ENCODE data around the gene KRTAP10-3. TPM values are rescaled to one million over a fixed set of nuclear protein-coding genes. Genes with fewer than 3 reads are reported as not detected.

Gene KRTAP10-3
- total and polyA plus RNA-seq, 2 of the 13 experiments (the other 11 are each of a cell fraction or from before 2014, with no cell fraction given), result not detected

GRCh38 chr21:44568261-44568660 is 9.7 kb upstream of the KRTAP10-3 start:
- Histone ChIP-seq H3K4me2 (ENCODE audit: low read depth, low read length) (no peak overlapping the region), H3K4me3 (replicated peaks in 1 of 3; ENCODE audit: insufficient read depth in 1 of 3, low read depth in 2 of 3, low read length in 3 of 3) (no peak overlapping the region), H3K79me2 (ENCODE audit: insufficient read depth, low read length) (no peaks in the 10 kb centered on the region), H3K9ac (ENCODE audit: insufficient read depth, low read depth, low read length) (no peak overlapping the region), H3K27me3 (ENCODE audit: control insufficient read depth in 1 of 2, insufficient read depth in 2 of 2, low read length in 2 of 2) (no peaks in the 10 kb centered on the region; a peak in 1 of 5 replicates), H4K20me1 (ENCODE audit: insufficient read depth, low read length) (no peaks in the 10 kb centered on the region), H2AFZ (ENCODE audit: low read length) (no peak overlapping the region), H3K4me1 (ENCODE audit: insufficient read depth, low read length) (peaks cover 10% of the 10 kb centered on the region), H3K9me3 (ENCODE audit: low read length) (peaks cover 9% of the 10 kb centered on the region), H3K36me3 (replicated peaks in 1 of 2; ENCODE audit: control insufficient read depth in 1 of 2, insufficient read depth in 2 of 2, low read length in 2 of 2) (no peaks in the 10 kb centered on the region), H3K27ac (ENCODE audit: extremely low read length, insufficient read depth, low read length) (no peak overlapping the region)
- ATAC-seq, result no peak; the same call in 1 of the 3 replicates
- intact Hi-C loops (cut with micrococcal nuclease; ENCODE audit: unreplicated experiment), result no loop called here
- in situ Hi-C loops (cut with HindIII; ENCODE audit: extremely low pct_ligation_motif_present, low pct_unique_long_range_greater_than_20kb), result no loop called here
- 48% methylated on average over 10 of the region's 12 CpGs for WGBS (ENCODE audit: low lambda C conversion rate)
- FAIRE-seq, result no peak
- no peak for TF ChIP-seq NR2F1 (CRISPR knock-in tag; IDR thresholded peaks at IDR 0.05)
- no peak for TF ChIP-seq ARNTL (CRISPR knock-in tag; IDR thresholded peaks at IDR 0.05)
- TF ChIP-seq ZNF496 (CRISPR knock-in tag; IDR thresholded peaks at IDR 0.05; ENCODE audit: insufficient replicate concordance), result no peak
- TF ChIP-seq RARA (CRISPR knock-in tag; IDR thresholded peaks at IDR 0.05), result no peak
- no peak for TF ChIP-seq GABPA (IDR thresholded peaks at IDR 0.05; ENCODE audit: low read depth, low read length)
- TF ChIP-seq GABPA (CRISPR knock-in tag; IDR thresholded peaks at IDR 0.05; ENCODE audit: low read depth), result no peak
- TF ChIP-seq EP300 (IDR thresholded peaks at IDR 0.05; ENCODE audit: low read depth in 2 of 2, low read length in 2 of 2), result no peak
- no peak for TF ChIP-seq EP300 (CRISPR knock-in tag; IDR thresholded peaks at IDR 0.05; ENCODE audit: borderline replicate concordance)
- no peak for TF ChIP-seq TP53 (CRISPR knock-in tag; conservative IDR thresholded peaks at IDR 0.05)
- no peak for TF ChIP-seq MED13 (CRISPR knock-in tag; IDR thresholded peaks at IDR 0.05)
- TF ChIP-seq ZNF180 (CRISPR knock-in tag; IDR thresholded peaks at IDR 0.05; ENCODE audit: borderline replicate concordance, low read depth), result no peak
- TF ChIP-seq ZBTB7A (CRISPR knock-in tag; IDR thresholded peaks at IDR 0.05), result no peak
- TF ChIP-seq, protein P1, sequence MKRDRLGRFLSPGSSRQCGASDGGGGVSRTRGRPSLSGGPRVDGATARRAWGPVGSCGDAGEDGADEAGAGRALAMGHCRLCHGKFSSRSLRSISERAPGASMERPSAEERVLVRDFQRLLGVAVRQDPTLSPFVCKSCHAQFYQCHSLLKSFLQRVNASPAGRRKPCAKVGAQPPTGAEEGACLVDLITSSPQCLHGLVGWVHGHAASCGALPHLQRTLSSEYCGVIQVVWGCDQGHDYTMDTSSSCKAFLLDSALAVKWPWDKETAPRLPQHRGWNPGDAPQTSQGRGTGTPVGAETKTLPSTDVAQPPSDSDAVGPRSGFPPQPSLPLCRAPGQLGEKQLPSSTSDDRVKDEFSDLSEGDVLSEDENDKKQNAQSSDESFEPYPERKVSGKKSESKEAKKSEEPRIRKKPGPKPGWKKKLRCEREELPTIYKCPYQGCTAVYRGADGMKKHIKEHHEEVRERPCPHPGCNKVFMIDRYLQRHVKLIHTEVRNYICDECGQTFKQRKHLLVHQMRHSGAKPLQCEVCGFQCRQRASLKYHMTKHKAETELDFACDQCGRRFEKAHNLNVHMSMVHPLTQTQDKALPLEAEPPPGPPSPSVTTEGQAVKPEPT (CRISPR knock-in tag; IDR thresholded peaks at IDR 0.05; ENCODE audit: low read depth), result no peak
- no peak for TF ChIP-seq SMARCC2 (IDR thresholded peaks at IDR 0.05)
- TF ChIP-seq FOXC1 (CRISPR knock-in tag; IDR thresholded peaks at IDR 0.05; ENCODE audit: borderline replicate concordance), result no peak
- TF ChIP-seq NR2C2 (CRISPR knock-in tag; IDR thresholded peaks at IDR 0.05; ENCODE audit: borderline replicate concordance), result no peak
- no peak for TF ChIP-seq HNRNPH1 (optimal IDR thresholded peaks at IDR 0.05; ENCODE audit: low read depth, low read length)
- TF ChIP-seq STAT5B (CRISPR knock-in tag; IDR thresholded peaks at IDR 0.05), result no peak
- TF ChIP-seq, protein P2, sequence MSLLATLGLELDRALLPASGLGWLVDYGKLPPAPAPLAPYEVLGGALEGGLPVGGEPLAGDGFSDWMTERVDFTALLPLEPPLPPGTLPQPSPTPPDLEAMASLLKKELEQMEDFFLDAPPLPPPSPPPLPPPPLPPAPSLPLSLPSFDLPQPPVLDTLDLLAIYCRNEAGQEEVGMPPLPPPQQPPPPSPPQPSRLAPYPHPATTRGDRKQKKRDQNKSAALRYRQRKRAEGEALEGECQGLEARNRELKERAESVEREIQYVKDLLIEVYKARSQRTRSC (CRISPR knock-in tag; IDR thresholded peaks at IDR 0.05; ENCODE audit: low read depth), result no peak
- DNase-seq (ENCODE audit: low spot score), result no peak
- ChIA-PET POLR2A (no interaction called here), CTCF (ENCODE audit: low intra/inter-chr PET ratio, low total read pairs) (no interaction called here)
- no TSS peak for BruUV-seq (replicated peaks)
